ENCODE measurements around the gene USHBP1. TPM values are rescaled to one million over a fixed set of nuclear protein-coding genes. Genes with fewer than 3 reads are reported as not detected.

Gene USHBP1
- total and polyA plus RNA-seq, 2 of the 13 experiments (the other 11 are each of a cell fraction or from before 2014, with no cell fraction given): 0.15 to 1.5 TPM

- no peak for TF ChIP-seq PAX8 (CRISPR knock-in tag; IDR thresholded peaks at IDR 0.05; ENCODE audit: borderline replicate concordance)
- no peak for TF ChIP-seq ATF6 (CRISPR knock-in tag; conservative IDR thresholded peaks at IDR 0.05)
- TF ChIP-seq TCF7 (IDR thresholded peaks at IDR 0.05; ENCODE audit: low read depth): no peak
- no peak for TF ChIP-seq EZH2 (conservative IDR thresholded peaks at IDR 0.05; ENCODE audit: low read depth, low read length)
- no peak for TF ChIP-seq ZNF260 (CRISPR knock-in tag; IDR thresholded peaks at IDR 0.05; ENCODE audit: borderline replicate concordance, low read depth)
- TF ChIP-seq SRSF4 (IDR thresholded peaks at IDR 0.05; ENCODE audit: low read depth, low read length, poor library complexity, severe bottlenecking): no peak
- no peak for TF ChIP-seq SNAI1 (CRISPR knock-in tag; IDR thresholded peaks at IDR 0.05; ENCODE audit: borderline replicate concordance)
- TF ChIP-seq CAMTA2 (CRISPR knock-in tag; IDR thresholded peaks at IDR 0.05; ENCODE audit: borderline replicate concordance): no peak
- no peak for TF ChIP-seq ZNF747 (CRISPR knock-in tag; IDR thresholded peaks at IDR 0.05; ENCODE audit: borderline replicate concordance)
- no peak for TF ChIP-seq ZFP62 (CRISPR knock-in tag; IDR thresholded peaks at IDR 0.05)
- TF ChIP-seq ZNF10 (CRISPR knock-in tag; IDR thresholded peaks at IDR 0.05; ENCODE audit: borderline replicate concordance, low read depth): no peak
- TF ChIP-seq AHR (CRISPR knock-in tag; IDR thresholded peaks at IDR 0.05): 0 out of 2 replicates have a peak, but pooled peaks have one; percentile 36
- TF ChIP-seq HCFC1 (IDR thresholded peaks at IDR 0.05; ENCODE audit: low read depth, low read length): peak; percentile 94
- peak; percentile 81 for TF ChIP-seq SUZ12 (IDR thresholded peaks at IDR 0.05; ENCODE audit: low read depth, low read length)
- no peak for TF ChIP-seq ZNF17 (CRISPR knock-in tag; IDR thresholded peaks at IDR 0.05)
- TF ChIP-seq HNF1A (IDR thresholded peaks at IDR 0.05; ENCODE audit: low read depth): no peak
- no peak; the same call in 1 of the 2 replicates for TF ChIP-seq HNF1A (CRISPR knock-in tag; IDR thresholded peaks at IDR 0.05; ENCODE audit: borderline replicate concordance)
- TF ChIP-seq CCAR2 (optimal IDR thresholded peaks at IDR 0.05; ENCODE audit: low read depth, low read length): no peak
- no peak for TF ChIP-seq ZC3H4 (CRISPR knock-in tag; IDR thresholded peaks at IDR 0.05; ENCODE audit: borderline replicate concordance)
- peak in 1 of 2 experiments; percentile 35; a peak in 1 of 4 replicates for TF ChIP-seq EP300 (IDR thresholded peaks at IDR 0.05; ENCODE audit: low read depth in 2 of 2, low read length in 2 of 2)
- no peak for TF ChIP-seq EP300 (CRISPR knock-in tag; IDR thresholded peaks at IDR 0.05; ENCODE audit: borderline replicate concordance)
- peak; percentile 47; the same call in 1 of the 2 replicates for TF ChIP-seq ZFX (CRISPR knock-in tag; IDR thresholded peaks at IDR 0.05; ENCODE audit: low read depth)
Observed at GRCh38 chr19:17266975-17267788, 2.6 kb upstream of the USHBP1 start, which contains the start of gene BABAM1 (continued).

Measured in HepG2 (cell line).